ENCODE measurements around the gene SPATA13. TPM values are rescaled to one million over a fixed set of nuclear protein-coding genes. Genes with fewer than 3 reads are reported as not detected.

SPATA13 gene
- total RNA-seq, 1 experiment from 2014 or later = 21.4 TPM

GRCh38 chr13:24151864-24152263, 8.7 kb upstream of the SPATA13 start:
- CTCF ChIA-PET = no interaction called here
- BruUV-seq (replicated peaks) = no TSS peak
- POLR2A ChIA-PET = interaction anchor here (1.3 kb wide), 1 partner anchor 10 kb away, joined by 3 read pairs; no protein-coding TSS in a partner anchor

DNA sequence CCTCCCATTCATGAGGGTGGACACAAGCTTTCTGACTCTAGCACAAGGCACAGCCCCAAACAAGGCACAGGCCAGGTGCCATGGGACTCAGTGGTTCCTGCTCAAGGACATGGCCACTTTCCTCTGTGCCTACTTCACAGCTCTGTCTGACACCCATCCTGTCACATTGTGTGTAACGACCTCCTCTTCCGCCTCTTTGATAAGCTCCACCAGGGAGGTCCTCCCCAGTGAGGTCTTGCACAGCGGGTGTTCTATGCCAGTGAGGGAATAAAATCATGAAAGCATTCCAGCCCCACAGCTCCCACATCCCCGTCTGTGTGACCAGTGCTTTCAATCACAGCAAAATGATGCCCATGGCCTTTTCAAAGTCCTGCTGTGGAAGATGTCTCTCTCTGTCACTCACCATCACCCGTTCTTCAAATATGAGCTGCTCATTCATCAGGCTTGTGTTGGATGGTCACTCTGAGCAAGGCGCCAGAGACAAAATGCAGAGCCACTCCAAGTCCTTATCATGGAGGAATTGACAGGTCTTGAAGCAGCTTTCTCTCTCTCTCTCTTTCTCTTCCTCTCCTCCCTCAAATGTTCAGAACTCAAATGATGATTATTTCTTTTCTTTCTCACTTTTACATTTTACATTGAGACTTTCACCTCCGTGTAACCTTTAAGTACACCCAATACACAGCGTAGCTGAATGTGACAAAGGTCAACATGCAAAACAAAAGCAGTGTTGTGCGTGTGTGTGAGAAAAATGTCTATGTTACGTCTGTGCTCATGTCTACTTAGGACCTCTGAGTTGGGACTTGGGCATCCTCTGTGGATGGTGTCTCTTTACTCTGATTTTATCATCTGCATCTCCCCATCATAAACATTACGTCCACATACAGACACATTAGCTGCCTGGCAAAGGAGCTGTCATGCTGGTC, 8.0 kb upstream of the SPATA13 start:
- peaks cover 22 to 34% of the 10 kb centered on the region in 2 experiments for H3K4me1 ChIP-seq (ENCODE audit: control insufficient read depth in 1 of 2, insufficient read depth in 2 of 2, low read length in 2 of 2)
- no peak overlapping the region for H3K27ac ChIP-seq (ENCODE audit: low read depth, low read length)
- DNase-seq (ENCODE audit: low read depth, low spot score) (no peak), ATAC-seq (no peak)
- H3K79me2 ChIP-seq (ENCODE audit: insufficient read depth, low read length) = no peaks in the 10 kb centered on the region
- H4K20me1 ChIP-seq (ENCODE audit: insufficient read depth) = no peaks in the 10 kb centered on the region
- no peaks in the 10 kb centered on the region for H3K9me2 ChIP-seq (ENCODE audit: insufficient read depth)
- ChIA-PET RAD21 (ENCODE audit: low non-redundant PET in 1 of 2, low total read pairs in 2 of 2, uncharacterized antibody in 2 of 2, unreplicated experiment in 2 of 2) (no interaction called here), CTCF (no interaction called here), POLR2A (interaction anchor here (1.3 kb wide), 1 partner anchor 9 kb away, joined by 3 read pairs; no protein-coding TSS in a partner anchor)
- no peak overlapping the region for H3K9ac ChIP-seq (ENCODE audit: low read length)
- H3K4me2 ChIP-seq (ENCODE audit: low read length) = no peak overlapping the region
- no peak overlapping the region for H2AFZ ChIP-seq (ENCODE audit: low read depth, low read length, poor library complexity, severe bottlenecking)
- no peak overlapping the region for H3K4me3 ChIP-seq (replicated peaks in 1 of 2; ENCODE audit: low read depth in 1 of 2, low read length in 2 of 2)
- H3K36me3 ChIP-seq (ENCODE audit: control insufficient read depth in 1 of 2, insufficient read depth in 2 of 2, low read length in 2 of 2) = no peaks in the 10 kb centered on the region
- no TSS peak for BruUV-seq (replicated peaks)
- intact Hi-C loops (cut with micrococcal nuclease) = no loop called here
- no peaks in the 10 kb centered on the region for H3K27me3 ChIP-seq (ENCODE audit: insufficient read depth, low read length)
- H3K9me3 ChIP-seq (ENCODE audit: control insufficient read depth in 1 of 2, insufficient read depth in 1 of 2, low read depth in 1 of 2, low read length in 2 of 2) = no peaks in the 10 kb centered on the region
- TF ChIP-seq POLR2AphosphoS5 (IDR thresholded peaks at IDR 0.05; ENCODE audit: low read depth, low read length) = no peak
- no peak for TF ChIP-seq CEBPB (IDR thresholded peaks at IDR 0.05; ENCODE audit: low read depth)
- no peak for TF ChIP-seq JUND (IDR thresholded peaks at IDR 0.05)
- TF ChIP-seq, protein P1, sequence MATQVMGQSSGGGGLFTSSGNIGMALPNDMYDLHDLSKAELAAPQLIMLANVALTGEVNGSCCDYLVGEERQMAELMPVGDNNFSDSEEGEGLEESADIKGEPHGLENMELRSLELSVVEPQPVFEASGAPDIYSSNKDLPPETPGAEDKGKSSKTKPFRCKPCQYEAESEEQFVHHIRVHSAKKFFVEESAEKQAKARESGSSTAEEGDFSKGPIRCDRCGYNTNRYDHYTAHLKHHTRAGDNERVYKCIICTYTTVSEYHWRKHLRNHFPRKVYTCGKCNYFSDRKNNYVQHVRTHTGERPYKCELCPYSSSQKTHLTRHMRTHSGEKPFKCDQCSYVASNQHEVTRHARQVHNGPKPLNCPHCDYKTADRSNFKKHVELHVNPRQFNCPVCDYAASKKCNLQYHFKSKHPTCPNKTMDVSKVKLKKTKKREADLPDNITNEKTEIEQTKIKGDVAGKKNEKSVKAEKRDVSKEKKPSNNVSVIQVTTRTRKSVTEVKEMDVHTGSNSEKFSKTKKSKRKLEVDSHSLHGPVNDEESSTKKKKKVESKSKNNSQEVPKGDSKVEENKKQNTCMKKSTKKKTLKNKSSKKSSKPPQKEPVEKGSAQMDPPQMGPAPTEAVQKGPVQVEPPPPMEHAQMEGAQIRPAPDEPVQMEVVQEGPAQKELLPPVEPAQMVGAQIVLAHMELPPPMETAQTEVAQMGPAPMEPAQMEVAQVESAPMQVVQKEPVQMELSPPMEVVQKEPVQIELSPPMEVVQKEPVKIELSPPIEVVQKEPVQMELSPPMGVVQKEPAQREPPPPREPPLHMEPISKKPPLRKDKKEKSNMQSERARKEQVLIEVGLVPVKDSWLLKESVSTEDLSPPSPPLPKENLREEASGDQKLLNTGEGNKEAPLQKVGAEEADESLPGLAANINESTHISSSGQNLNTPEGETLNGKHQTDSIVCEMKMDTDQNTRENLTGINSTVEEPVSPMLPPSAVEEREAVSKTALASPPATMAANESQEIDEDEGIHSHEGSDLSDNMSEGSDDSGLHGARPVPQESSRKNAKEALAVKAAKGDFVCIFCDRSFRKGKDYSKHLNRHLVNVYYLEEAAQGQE (IDR thresholded peaks at IDR 0.05; ENCODE audit: low read depth) = no peak
- TF ChIP-seq EZH2phosphoT487 (IDR thresholded peaks at IDR 0.05; ENCODE audit: borderline replicate concordance) = no peak
- no peak for TF ChIP-seq ELF1 (IDR thresholded peaks at IDR 0.05; ENCODE audit: borderline replicate concordance, low read depth)
- TF ChIP-seq ZFX (IDR thresholded peaks at IDR 0.05) = no peak
- TF ChIP-seq ZNF274 (IDR thresholded peaks at IDR 0.05; ENCODE audit: low read depth, low read length) = no peak
- no peak for TF ChIP-seq SIN3A (IDR thresholded peaks at IDR 0.05; ENCODE audit: low read depth)

More at GRCh38 chr13:24151864-24152263, 8.7 kb upstream of the SPATA13 start:
- peaks cover 22 to 40% of the 10 kb centered on the region in 2 experiments for H3K4me1 ChIP-seq (ENCODE audit: control insufficient read depth in 1 of 2, insufficient read depth in 2 of 2, low read length in 2 of 2)
- intact Hi-C loops (cut with micrococcal nuclease) = no loop called here
- no peak overlapping the region for H3K9ac ChIP-seq (ENCODE audit: low read length)
- ATAC-seq (no peak), DNase-seq (ENCODE audit: low read depth, low spot score) (no peak)
- RAD21 ChIA-PET (ENCODE audit: low non-redundant PET in 1 of 2, low total read pairs in 2 of 2, uncharacterized antibody in 2 of 2, unreplicated experiment in 2 of 2) = no interaction called here
- no peaks in the 10 kb centered on the region for H3K36me3 ChIP-seq (ENCODE audit: control insufficient read depth in 1 of 2, insufficient read depth in 2 of 2, low read length in 2 of 2)
- H3K27me3 ChIP-seq (ENCODE audit: insufficient read depth, low read length) = no peaks in the 10 kb centered on the region
- H3K4me3 ChIP-seq (replicated peaks in 1 of 2; ENCODE audit: low read depth in 1 of 2, low read length in 2 of 2) = no peak overlapping the region
- H3K4me2 ChIP-seq (ENCODE audit: low read length) = no peak overlapping the region
- H2AFZ ChIP-seq (ENCODE audit: low read depth, low read length, poor library complexity, severe bottlenecking) = no peak overlapping the region
- no peak for TF ChIP-seq EZH2 (IDR thresholded peaks at IDR 0.05)
- no peak for TF ChIP-seq SIN3A (IDR thresholded peaks at IDR 0.05; ENCODE audit: low read depth)
- no peak for TF ChIP-seq POLR2AphosphoS5 (IDR thresholded peaks at IDR 0.05; ENCODE audit: low read depth, low read length)
- TF ChIP-seq EGR1 (IDR thresholded peaks at IDR 0.05; ENCODE audit: low read depth) = no peak
- TF ChIP-seq CBX3 (IDR thresholded peaks at IDR 0.05; ENCODE audit: low read depth) = no peak
- no peak for TF ChIP-seq RAD21 (IDR thresholded peaks at IDR 0.05; ENCODE audit: low read depth)
- no peak for TF ChIP-seq CEBPB (IDR thresholded peaks at IDR 0.05; ENCODE audit: low read depth)
- TF ChIP-seq MAX (IDR thresholded peaks at IDR 0.05) = no peak
- no peak for TF ChIP-seq JUND (IDR thresholded peaks at IDR 0.05)
- no peak for TF ChIP-seq TCF7L2 (IDR thresholded peaks at IDR 0.05; ENCODE audit: borderline replicate concordance, extremely low read depth, insufficient read depth, insufficient read length)
- no peaks in the 10 kb centered on the region for H3K9me2 ChIP-seq (ENCODE audit: insufficient read depth)
- H3K79me2 ChIP-seq (ENCODE audit: insufficient read depth, low read length) = no peaks in the 10 kb centered on the region
- no peak overlapping the region for H3K27ac ChIP-seq (ENCODE audit: low read depth, low read length)
- H3K9me3 ChIP-seq (ENCODE audit: control insufficient read depth in 1 of 2, insufficient read depth in 1 of 2, low read depth in 1 of 2, low read length in 2 of 2) = no peaks in the 10 kb centered on the region
- no peaks in the 10 kb centered on the region for H4K20me1 ChIP-seq (ENCODE audit: insufficient read depth)

Measured in HCT116 (cell line).